ENCODE measurements around the gene ERMP1.

DNA sequence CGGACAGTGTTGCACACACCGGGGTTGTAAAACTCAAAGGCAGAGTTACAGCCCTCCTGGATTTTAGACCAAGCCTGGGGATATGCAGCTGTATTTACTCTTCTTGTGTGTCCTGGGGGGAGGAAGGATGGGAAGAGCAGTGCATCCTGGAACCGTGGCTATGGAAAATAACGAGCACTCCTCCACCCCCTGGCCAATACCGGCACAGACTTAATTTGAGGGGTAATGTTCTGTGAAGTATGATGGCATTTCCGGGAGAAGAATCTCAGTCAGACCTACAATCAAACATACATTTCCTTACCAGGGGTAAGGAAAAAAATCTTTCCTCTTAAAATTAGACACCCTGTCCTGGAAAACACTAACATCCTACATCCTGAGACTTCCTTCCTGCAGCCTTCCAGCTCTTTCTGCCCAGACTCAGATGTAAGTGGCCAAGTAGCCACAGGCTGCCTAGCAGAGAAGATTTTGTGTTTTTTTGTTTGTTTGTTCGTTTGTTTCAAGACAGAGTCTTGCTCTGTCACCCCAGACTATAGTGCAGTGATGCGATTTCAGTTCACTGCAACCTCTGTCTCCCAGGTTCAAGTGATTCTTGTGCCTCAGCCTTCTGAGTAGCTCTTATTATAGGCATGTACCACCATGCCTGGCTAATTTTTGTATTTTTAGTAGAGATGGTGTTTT, 11.0 kb upstream of the ERMP1 start:
- TF ChIP-seq, protein P1, sequence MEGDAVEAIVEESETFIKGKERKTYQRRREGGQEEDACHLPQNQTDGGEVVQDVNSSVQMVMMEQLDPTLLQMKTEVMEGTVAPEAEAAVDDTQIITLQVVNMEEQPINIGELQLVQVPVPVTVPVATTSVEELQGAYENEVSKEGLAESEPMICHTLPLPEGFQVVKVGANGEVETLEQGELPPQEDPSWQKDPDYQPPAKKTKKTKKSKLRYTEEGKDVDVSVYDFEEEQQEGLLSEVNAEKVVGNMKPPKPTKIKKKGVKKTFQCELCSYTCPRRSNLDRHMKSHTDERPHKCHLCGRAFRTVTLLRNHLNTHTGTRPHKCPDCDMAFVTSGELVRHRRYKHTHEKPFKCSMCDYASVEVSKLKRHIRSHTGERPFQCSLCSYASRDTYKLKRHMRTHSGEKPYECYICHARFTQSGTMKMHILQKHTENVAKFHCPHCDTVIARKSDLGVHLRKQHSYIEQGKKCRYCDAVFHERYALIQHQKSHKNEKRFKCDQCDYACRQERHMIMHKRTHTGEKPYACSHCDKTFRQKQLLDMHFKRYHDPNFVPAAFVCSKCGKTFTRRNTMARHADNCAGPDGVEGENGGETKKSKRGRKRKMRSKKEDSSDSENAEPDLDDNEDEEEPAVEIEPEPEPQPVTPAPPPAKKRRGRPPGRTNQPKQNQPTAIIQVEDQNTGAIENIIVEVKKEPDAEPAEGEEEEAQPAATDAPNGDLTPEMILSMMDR (IDR thresholded peaks at IDR 0.05; ENCODE audit: low read depth, low read length): no peak
- no peak for TF ChIP-seq EZH2phosphoT487 (IDR thresholded peaks at IDR 0.05; ENCODE audit: low read depth)

All from OCI-LY3 (cell line).